NB4 (cell line): ENCODE data around the gene TAAR9.

Experiments
- DNase-seq: peaks from one replicate; pipeline ENCODE4 v3.0.0; 2010; ENCODE audit warnings: low read depth
- H3K4me3 ChIP-seq: one replicate; pipeline ENCODE4 v1.5.1; 2011; ENCODE audit warnings: mild to moderate bottlenecking, low read depth, low read length, moderate library complexity
- CTCF ChIP-seq: IDR thresholded peaks from one replicate; pipeline ENCODE4 v1.5.1; 2012; ENCODE audit warnings: low read depth, low read length
- MAX ChIP-seq: IDR thresholded peaks from 2 replicates; pipeline ENCODE4 v1.6.1; 2011; ENCODE audit warnings: low read depth, low read length
- MYC ChIP-seq: IDR thresholded peaks from 2 replicates; pipeline ENCODE4 v1.6.1; 2011; ENCODE audit warnings: low read depth, low read length
- POLR2A ChIP-seq: IDR thresholded peaks from 2 replicates; pipeline ENCODE4 v1.6.1; 2011; ENCODE audit warnings: mild to moderate bottlenecking; ENCODE audit not compliant: insufficient read length; ENCODE audit errors: extremely low read depth

TAAR9 gene

GRCh38 chr6:132491881-132492280 lies 46.2 kb upstream of the TAAR9 start:
- no peak overlapping the region for H3K4me3 ChIP-seq
- TF ChIP-seq POLR2A (no peak), MAX (no peak), MYC (no peak), CTCF (no peak)
- no peak for DNase-seq

GRCh38 chr6:132494954-132495353 lies 43.1 kb upstream of the TAAR9 start:
- no peak for DNase-seq
- no peak for TF ChIP-seq MAX
- TF ChIP-seq CTCF: no peak
- TF ChIP-seq POLR2A: no peak
- TF ChIP-seq MYC: no peak
- H3K4me3 ChIP-seq: no peak overlapping the region

- DNase-seq: no peak
- no peak for TF ChIP-seq MAX
- TF ChIP-seq MYC: no peak
- TF ChIP-seq CTCF: no peak
- no peak for TF ChIP-seq POLR2A
Observed at GRCh38 chr6:132495604-132496079, 42.4 kb upstream of the TAAR9 start.

GRCh38 chr6:132496519-132497180 lies 41.4 kb upstream of the TAAR9 start:
- DNase-seq: no peak
- TF ChIP-seq MYC: no peak
- TF ChIP-seq MAX: no peak
- no peak for TF ChIP-seq POLR2A
- no peak for TF ChIP-seq CTCF
- no peak overlapping the region for H3K4me3 ChIP-seq

More at GRCh38 chr6:132495604-132496079, 42.4 kb upstream of the TAAR9 start:
- H3K4me3 ChIP-seq: no peak overlapping the region

- no peak for DNase-seq
- no peak overlapping the region for H3K4me3 ChIP-seq
- no peak for TF ChIP-seq CTCF
- no peak for TF ChIP-seq POLR2A
- no peak for TF ChIP-seq MAX
- no peak for TF ChIP-seq MYC
Observed at GRCh38 chr6:132498638-132499037, 39.4 kb upstream of the TAAR9 start.
